GM23338 (cell line): ENCODE measurements around the gene OTOP2. TPM values are rescaled to one million over a fixed set of nuclear protein-coding genes. Genes with fewer than 3 reads are reported as not detected.

Experiments used
- ATAC-seq: fragments of 200-7000 bp; cut with Tn5 transposase; 3 replicates; pipeline ENCODE4 v1.9.1; 2020
- DNase-seq: peaks from one replicate; pipeline ENCODE4 v3.0.0-alpha.2; 2015; ENCODE audit warnings: low spot score
- H2AFZ ChIP-seq: fragments of 200-600 bp; sonication (generic); 2 replicates; pipeline ENCODE4 v1.8.0; 2016; ENCODE audit warnings: antibody characterized with exemption, mild to moderate bottlenecking, moderate library complexity
- H3F3A ChIP-seq: fragments of 200-600 bp; sonication (generic); replicated peaks from 2 replicates; pipeline ENCODE4 v1.8.0; 2017; ENCODE audit warnings: antibody characterized with exemption, mixed run types, low read depth
- H3K27ac ChIP-seq: fragments of 200-600 bp; sonication (generic); 2 replicates; pipeline ENCODE4 v1.6.1; 2016; ENCODE audit warnings: low read depth
- H3K27me3 ChIP-seq: fragments of 200-600 bp; sonication (generic); 2 replicates; pipeline ENCODE4 v1.8.0; 2016; ENCODE audit warnings: mild to moderate bottlenecking, mixed run types, moderate library complexity; ENCODE audit not compliant: insufficient read depth
- H3K36me3 ChIP-seq: fragments of 200-600 bp; sonication (generic); 2 replicates; pipeline ENCODE4 v1.8.0; 2016; ENCODE audit warnings: mild to moderate bottlenecking; ENCODE audit not compliant: insufficient read depth
- H3K4me1 ChIP-seq: fragments of 200-600 bp; sonication (generic); 2 replicates; pipeline ENCODE4 v1.8.0; 2016; ENCODE audit warnings: mild to moderate bottlenecking, moderate library complexity; ENCODE audit not compliant: insufficient read depth
- H3K4me2 ChIP-seq: fragments of 200-600 bp; sonication (generic); 2 replicates; pipeline ENCODE4 v1.7.1; 2017; ENCODE audit warnings: mixed run types
- H3K4me3 ChIP-seq: fragments of 200-600 bp; sonication (generic); 2 replicates; pipeline ENCODE4 v1.6.1; 2016; ENCODE audit warnings: mixed run types
- H3K79me2 ChIP-seq: fragments of 200-600 bp; sonication (generic); replicated peaks from 2 replicates; pipeline ENCODE4 v1.8.0; 2017; ENCODE audit warnings: mild to moderate bottlenecking; ENCODE audit not compliant: insufficient read depth
- H3K9me2 ChIP-seq: fragments of 200-600 bp; sonication (generic); 2 replicates; pipeline ENCODE4 v1.8.0; 2017; ENCODE audit not compliant: insufficient read depth
- H4K20me1 ChIP-seq: fragments of 200-600 bp; sonication (generic); replicated peaks from 2 replicates; pipeline ENCODE4 v1.8.0; 2017; ENCODE audit warnings: mild to moderate bottlenecking; ENCODE audit not compliant: insufficient read depth
- H3K27ac Mint-ChIP-seq: 2 replicates; pipeline ENCODE4 v1.8.0; 2020; ENCODE audit warnings: inconsistent platforms, mild to moderate bottlenecking, moderate library complexity, mixed read lengths
- H3K27me3 Mint-ChIP-seq: 3 replicates; pipeline ENCODE4 v1.8.0; 2022; ENCODE audit warnings: low read depth, mild to moderate bottlenecking, moderate library complexity, mixed read lengths, inconsistent platforms; ENCODE audit not compliant: insufficient read depth, poor library complexity
- H3K36me3 Mint-ChIP-seq: 3 replicates; pipeline ENCODE4 v1.8.0; 2021; ENCODE audit warnings: low read depth, mild to moderate bottlenecking, inconsistent platforms, moderate library complexity, mixed read lengths
- H3K4me1 Mint-ChIP-seq: 3 replicates; pipeline ENCODE4 v1.8.0; 2020; ENCODE audit warnings: mild to moderate bottlenecking, inconsistent platforms, mixed read lengths
- H3K4me3 Mint-ChIP-seq: 3 replicates; pipeline ENCODE4 v1.8.0; 2021; ENCODE audit warnings: moderate library complexity, mild to moderate bottlenecking, inconsistent platforms, mixed read lengths
- H3K9me3 Mint-ChIP-seq: 3 replicates; pipeline ENCODE4 v1.8.0; 2020; ENCODE audit warnings: moderate library complexity, mild to moderate bottlenecking, inconsistent platforms, mixed read lengths
- CREB1 ChIP-seq: fragments of 250-450 bp; sonication (Bioruptor Pico); IDR thresholded peaks from 2 replicates; pipeline ENCODE4 v1.5.0; 2020; ENCODE audit warnings: low read depth, mild to moderate bottlenecking, moderate library complexity
- JUNB ChIP-seq: IDR thresholded peaks from one replicate; pipeline ENCODE4 v1.6.1; 2016; ENCODE audit warnings: antibody characterized with exemption; ENCODE audit not compliant: unreplicated experiment
- POLR2AphosphoS5 ChIP-seq: IDR thresholded peaks from 2 replicates; pipeline ENCODE4 v1.6.1; 2016; ENCODE audit warnings: antibody characterized with exemption, low read depth
- REST ChIP-seq: IDR thresholded peaks from one replicate; pipeline ENCODE4 v1.6.1; 2018; ENCODE audit warnings: antibody characterized with exemption; ENCODE audit not compliant: unreplicated experiment
- STAT1 ChIP-seq: IDR thresholded peaks from one replicate; pipeline ENCODE4 v1.6.1; 2016; ENCODE audit warnings: antibody characterized with exemption; ENCODE audit not compliant: unreplicated experiment
- ZNF114 ChIP-seq: fragments of 250-450 bp; sonication (Bioruptor Pico); IDR thresholded peaks from 2 replicates; pipeline ENCODE4 v1.5.0; 2020; ENCODE audit warnings: mild to moderate bottlenecking, moderate library complexity
- ZNF331 ChIP-seq: fragments of 250-450 bp; sonication (Bioruptor Pico); IDR thresholded peaks from 2 replicates; pipeline ENCODE4 v1.5.0; 2020; ENCODE audit warnings: low read depth, mild to moderate bottlenecking, moderate library complexity
- ZNF462 ChIP-seq: fragments of 250-450 bp; sonication (Bioruptor Pico); IDR thresholded peaks from 2 replicates; pipeline ENCODE4 v1.5.0; 2020; ENCODE audit warnings: mild to moderate bottlenecking, moderate library complexity
- polyA plus RNA-seq: library from polyadenylated mRNA; unstranded; fragments of >200 nt; fragmentation: Nextera tagmentation; extraction: Ambion mirVana; gene quantifications from 2 replicates; pipeline ENCODE4 v1.2.1, GENCODE V29; 2016
- total RNA-seq: library from RNA; depleted of rRNA; stranded (reverse); fragments of >200 nt; shearing (Covaris generic); gene quantifications from 2 replicates; pipeline ENCODE4 v1.2.3, GENCODE V29; 2014

Gene OTOP2
- total and polyA plus RNA-seq, 2 experiments from 2014 or later = not detected

- Histone ChIP-seq H2AFZ (peak overlapping the region; percentile 18; the same call in 1 of the 2 replicates), H4K20me1 (no peaks in the 10 kb centered on the region), H3K36me3 (no peaks in the 10 kb centered on the region), H3K9me2 (no peaks in the 10 kb centered on the region), H3K4me1 (peaks cover 5% of the 10 kb centered on the region; the same call in 1 of the 2 replicates), H3F3A (no peaks in the 10 kb centered on the region), H3K4me3 (no peak overlapping the region), H3K79me2 (no peaks in the 10 kb centered on the region), H3K27me3 (no peaks in the 10 kb centered on the region), H3K27ac (no peak overlapping the region), H3K4me2 (peak overlapping the region; percentile 51; the same call in 1 of the 2 replicates)
- no peak for TF ChIP-seq STAT1
- no peak for TF ChIP-seq JUNB
- no peak for TF ChIP-seq CREB1 (CRISPR knock-in tag)
- no peak for TF ChIP-seq ZNF114 (CRISPR knock-in tag)
- TF ChIP-seq POLR2AphosphoS5 = no peak
- TF ChIP-seq REST = no peak
- TF ChIP-seq ZNF331 = no peak
- TF ChIP-seq ZNF462 = no peak
- no peaks in the 10 kb centered on the region for H3K36me3 Mint-ChIP-seq
- no peak overlapping the region for H3K27ac Mint-ChIP-seq
- DNase-seq (peak; percentile 75), ATAC-seq (peak; percentile 82)
- H3K4me3 Mint-ChIP-seq = no peak overlapping the region
- H3K9me3 Mint-ChIP-seq = no peaks in the 10 kb centered on the region
- peaks cover 11% of the 10 kb centered on the region for H3K27me3 Mint-ChIP-seq
- peaks cover 9% of the 10 kb centered on the region; the same call in 2 of the 3 replicates for H3K4me1 Mint-ChIP-seq
These were observed 27.8 kb downstream of the OTOP2 start for GRCh38 chr17:74951680-74952421.
